Sigmoid colon (tissue), 3 donors: ENCODE data around the gene TNFAIP8L3.

ENCODE experiments used
- CTCF ChIP-seq, 4 experiments: fragments of 450-650 bp in 3 of 4; fragments of 200-600 bp in 1 of 4; IDR thresholded peaks; one replicate each; pipeline ENCODE4 v1.5.1; 2016 to 2019; ENCODE audit warnings: antibody characterized with exemption in 4 of 4, mild to moderate bottlenecking in 3 of 4, moderate library complexity in 2 of 4
- POLR2A ChIP-seq, 2 donors: fragments of 450-650 bp; IDR thresholded peaks; one replicate each; pipeline ENCODE4 v1.6.1; 2016; ENCODE audit warnings: antibody characterized with exemption in 2 of 2, mild to moderate bottlenecking in 2 of 2, moderate library complexity in 2 of 2

- TF ChIP-seq POLR2A (IDR thresholded peaks at IDR 0.05), result no peak
- no peak for TF ChIP-seq CTCF (IDR thresholded peaks at IDR 0.05)
These were observed 1.2 kb downstream of the TNFAIP8L3 start for GRCh38 chr15:51093488-51093838.
